Measurements from ENCODE around the gene ALG12. TPM values are rescaled to one million over a fixed set of nuclear protein-coding genes. Genes with fewer than 3 reads are reported as not detected.

The ALG12 gene
- total and polyA plus RNA-seq, 9 donors: 3.5 to 19.2 (median 13.7) TPM

DNA sequence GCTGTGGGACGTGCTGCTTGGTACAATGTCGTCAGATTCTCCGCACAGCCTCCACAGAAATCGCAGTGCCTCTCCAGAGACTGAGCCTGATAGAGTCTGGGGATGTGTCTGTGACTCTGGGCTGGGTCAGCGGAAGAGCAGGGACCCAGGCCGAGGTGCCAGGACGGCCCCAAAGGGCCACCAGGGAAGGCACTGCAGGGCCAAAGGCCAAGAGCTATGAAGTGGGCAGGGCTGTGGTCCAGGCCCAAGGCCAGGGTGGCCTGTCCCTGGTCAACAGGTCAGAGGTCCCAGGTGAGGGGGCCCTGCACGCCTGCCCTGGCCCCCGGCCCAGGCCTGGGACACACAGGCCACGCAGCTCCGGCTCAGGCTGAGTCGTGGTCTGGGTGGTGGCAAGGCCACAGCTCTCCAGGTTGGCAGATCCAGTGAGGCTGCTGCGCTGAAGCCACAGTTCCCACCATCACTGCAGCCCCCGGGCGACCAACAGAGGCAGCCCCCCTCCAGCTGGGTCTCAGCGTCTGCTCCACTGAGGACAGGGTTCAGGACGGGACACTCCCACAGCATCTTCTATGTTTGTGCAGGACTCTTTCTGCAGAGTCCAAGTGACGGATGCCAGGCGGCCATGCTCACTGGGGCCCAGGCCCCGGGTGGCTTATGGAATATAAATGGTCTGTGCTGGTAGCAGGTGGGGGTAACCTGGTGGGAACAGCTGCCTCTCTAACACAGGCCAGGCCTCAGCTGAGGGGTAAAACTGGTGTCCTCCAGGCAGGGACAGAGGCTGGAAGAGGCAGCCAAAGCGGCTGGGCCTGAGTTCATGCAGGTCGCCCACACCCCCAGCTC, 37.6 kb upstream of the ALG12 start:
- H3K27me3 ChIP-seq: no peaks in the 10 kb centered on the region
- no peaks in the 10 kb centered on the region for H3K36me3 ChIP-seq
- H3K27ac ChIP-seq: no peak overlapping the region
- intact Hi-C loops (cut with DNase I): loop anchor here in 1 of 4 donors (10.0 kb wide), 1 partner anchor 239 kb away; no protein-coding TSS in a partner anchor
- 88 to 91% (median 89%) methylated on average over 19 to 22 of the region's 22 CpGs for WGBS, 3 donors
- no peak overlapping the region for H3K4me3 ChIP-seq
- TF ChIP-seq CTCF (IDR thresholded peaks at IDR 0.05) (no peak), POLR2A (IDR thresholded peaks at IDR 0.05) (no peak), EP300 (IDR thresholded peaks at IDR 0.05) (no peak)
- peak in 2 of 5 donors; percentile 25 to 38 for DNase-seq
- H3K9me3 ChIP-seq: no peaks in the 10 kb centered on the region
- peaks cover 6% of the 10 kb centered on the region for H3K4me1 ChIP-seq (ENCODE audit: insufficient read depth)

- no peaks in the 10 kb centered on the region for H3K27me3 ChIP-seq
- WGBS, 3 donors: 72 to 75% (median 73%) methylated on average over 15 of the region's 15 CpGs
- H3K9me3 ChIP-seq: no peaks in the 10 kb centered on the region
- peak in 2 of 5 donors; percentile 24 to 38 for DNase-seq
- TF ChIP-seq CTCF (IDR thresholded peaks at IDR 0.05) (no peak), POLR2A (IDR thresholded peaks at IDR 0.05) (no peak), EP300 (IDR thresholded peaks at IDR 0.05) (no peak)
- no peaks in the 10 kb centered on the region for H3K36me3 ChIP-seq
- H3K27ac ChIP-seq: no peak overlapping the region
- no peak overlapping the region for H3K4me3 ChIP-seq
- intact Hi-C loops (cut with DNase I): loop anchor here in 1 of 4 donors (10.0 kb wide), 1 partner anchor 240 kb away; no protein-coding TSS in a partner anchor
- peaks cover 6% of the 10 kb centered on the region for H3K4me1 ChIP-seq (ENCODE audit: insufficient read depth)
Measured at GRCh38 chr22:49954991-49955580, 36.8 kb upstream of the ALG12 start.

DNA sequence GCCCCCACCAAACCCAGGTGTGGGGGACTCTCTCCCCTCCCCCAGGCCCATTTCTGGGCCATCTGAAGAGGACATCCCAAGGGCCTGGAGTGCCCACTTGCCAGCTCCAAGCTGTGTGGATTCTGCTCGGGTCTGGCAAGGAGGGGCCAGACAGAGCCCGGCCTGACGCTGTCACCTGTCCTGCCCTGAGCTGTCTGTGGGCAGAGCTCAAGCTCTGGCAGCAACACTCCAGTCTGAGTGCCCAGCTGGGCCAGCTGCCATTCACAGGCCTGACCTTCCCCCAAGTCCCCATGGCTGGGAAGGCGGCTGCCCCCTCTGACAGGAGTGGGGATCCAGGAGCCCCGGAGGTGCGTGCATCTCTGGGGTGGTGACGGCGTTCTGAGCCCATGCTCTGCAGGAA, 36.1 kb upstream of the ALG12 start:
- Histone ChIP-seq H3K9me3 (no peaks in the 10 kb centered on the region), H3K27me3 (no peaks in the 10 kb centered on the region), H3K27ac (no peak overlapping the region), H3K4me3 (no peak overlapping the region), H3K36me3 (no peaks in the 10 kb centered on the region), H3K4me1 (ENCODE audit: insufficient read depth) (peaks cover 6% of the 10 kb centered on the region)
- intact Hi-C loops (cut with DNase I): loop anchor here in 1 of 4 donors (10.0 kb wide), 1 partner anchor 240 kb away; no protein-coding TSS in a partner anchor
- DNase-seq: peak in 1 of 5 donors; percentile 22
- no peak for TF ChIP-seq CTCF (IDR thresholded peaks at IDR 0.05)
- no peak for TF ChIP-seq POLR2A (IDR thresholded peaks at IDR 0.05)
- no peak for TF ChIP-seq EP300 (IDR thresholded peaks at IDR 0.05)
- 79 to 94% (median 89%) methylated on average over 4 to 8 of the region's 8 CpGs for WGBS, 3 donors

GRCh38 chr22:49953680-49954344, 35.6 kb upstream of the ALG12 start:
- no peaks in the 10 kb centered on the region for H3K36me3 ChIP-seq
- H3K27ac ChIP-seq: no peak overlapping the region
- intact Hi-C loops (cut with DNase I): loop anchor here in 1 of 4 donors (10.0 kb wide), 1 partner anchor 241 kb away; no protein-coding TSS in a partner anchor
- DNase-seq: no peak
- TF ChIP-seq EP300 (IDR thresholded peaks at IDR 0.05): no peak
- no peak for TF ChIP-seq CTCF (IDR thresholded peaks at IDR 0.05)
- no peak for TF ChIP-seq POLR2A (IDR thresholded peaks at IDR 0.05)
- H3K27me3 ChIP-seq: no peaks in the 10 kb centered on the region
- WGBS, 3 donors: 87 to 93% (median 89%) methylated on average over 15 to 18 of the region's 18 CpGs
- H3K9me3 ChIP-seq: no peaks in the 10 kb centered on the region
- no peak overlapping the region for H3K4me3 ChIP-seq
- peaks cover 6% of the 10 kb centered on the region for H3K4me1 ChIP-seq (ENCODE audit: insufficient read depth)

All from ovary (tissue), 9 donors.